Body of pancreas (tissue), 4 donors: ENCODE measurements around the gene PXDN. TPM values are rescaled to one million over a fixed set of nuclear protein-coding genes. Genes with fewer than 3 reads are reported as not detected.

ENCODE experiments used
- ATAC-seq: fragments of 150-250 bp; one replicate; pipeline ENCODE4 v1.9.1; 2016
- DNase-seq, 4 donors: peaks; one replicate each; pipeline ENCODE4 v3.0.0-alpha.2; 2019
- H3K27ac ChIP-seq, 4 donors: fragments of 200-600 bp; sonication (generic); 1 replicate in 3 of 4; 2 replicates in 1 of 4; pipeline versions ENCODE4 v1.5.1 to v1.6.1; 2016 to 2019; ENCODE audit warnings: mild to moderate bottlenecking in 1 of 4, mixed read lengths in 1 of 4, moderate library complexity in 1 of 4
- H3K27me3 ChIP-seq, 2 donors: fragments of 200-600 bp; sonication (generic); one replicate each; pipeline ENCODE4 v1.6.0; 2016; ENCODE audit warnings: mild to moderate bottlenecking in 1 of 2
- H3K36me3 ChIP-seq, 2 donors: fragments of 200-600 bp; sonication (generic); replicated peaks in 1 of 2; 2 replicates each; pipeline ENCODE4 v1.5.1; 2016; ENCODE audit warnings: low read depth in 2 of 2; ENCODE audit not compliant: insufficient read depth in 1 of 2
- H3K4me1 ChIP-seq: fragments of 200-600 bp; sonication (generic); one replicate; pipeline ENCODE4 v1.6.0; 2016
- H3K4me3 ChIP-seq, 2 donors: fragments of 200-600 bp; sonication (generic); 1 replicate in 1 of 2; 2 replicates in 1 of 2; pipeline ENCODE4 v1.5.1; 2016 to 2019
- H3K9me3 ChIP-seq, 3 donors: fragments of 200-600 bp; sonication (generic); 1 replicate in 2 of 3; 2 replicates in 1 of 3; pipeline ENCODE4 v1.5.1; 2016
- CTCF ChIP-seq, 7 experiments: fragments of 450-650 bp in 4 of 7; fragments of 200-600 bp in 3 of 7; sonication (generic) in 3 of 7; IDR thresholded peaks; one replicate each; pipeline ENCODE4 v1.5.1; 2016 to 2019; ENCODE audit warnings: antibody characterized with exemption in 7 of 7
- POLR2A ChIP-seq, 3 donors: fragments of 450-650 bp; IDR thresholded peaks; one replicate each; pipeline ENCODE4 v1.6.1; 2016; ENCODE audit warnings: antibody characterized with exemption in 3 of 3, mild to moderate bottlenecking in 2 of 3
- WGBS, 2 donors: methylation state at CpG; one replicate each; pipeline ENCODE4 v1.1.5; 2017; 5-methylcytosine and 5-hydroxymethylcytosine counted together
- intact Hi-C: fragments of 100-400 bp; cut with DNase I; formaldehyde crosslinking; loops from one replicate; pipeline ENCODE4 v1.15.1; 2023
- total RNA-seq, 2 donors: library from RNA; depleted of rRNA; stranded (reverse); fragments of >200 nt; gene quantifications; one replicate each; pipeline ENCODE4 v1.1.0, GENCODE V29; 2016

PXDN gene
- total RNA-seq, 2 donors from 2014 or later: 7.0 to 41.9 TPM

- Histone ChIP-seq H3K4me3 (no peak overlapping the region), H3K36me3 (no peaks in the 10 kb centered on the region), H3K27ac (no peak overlapping the region), H3K4me1 (no peaks in the 10 kb centered on the region), H3K9me3 (no peaks in the 10 kb centered on the region), H3K27me3 (no peaks in the 10 kb centered on the region)
- ATAC-seq (no peak), DNase-seq (no peak)
- WGBS, 2 donors: 78 to 79% methylated on average over 19 of the region's 19 CpGs
- intact Hi-C loops: no loop called here
- no peak for TF ChIP-seq POLR2A (IDR thresholded peaks at IDR 0.05)
- no peak for TF ChIP-seq CTCF (IDR thresholded peaks at IDR 0.05)
These were observed 98.4 kb downstream of the PXDN start for GRCh38 chr2:1645761-1646476.

GRCh38 chr2:1644427-1644826, 99.9 kb downstream of the PXDN start:
- Histone ChIP-seq H3K27me3 (no peaks in the 10 kb centered on the region), H3K27ac (no peak overlapping the region), H3K4me3 (no peak overlapping the region), H3K4me1 (no peaks in the 10 kb centered on the region), H3K36me3 (no peaks in the 10 kb centered on the region), H3K9me3 (no peaks in the 10 kb centered on the region)
- intact Hi-C loops: no loop called here
- DNase-seq: no peak
- 74 to 79% methylated on average over 14 of the region's 14 CpGs for WGBS, 2 donors
- no peak for TF ChIP-seq POLR2A (IDR thresholded peaks at IDR 0.05)
- TF ChIP-seq CTCF (IDR thresholded peaks at IDR 0.05): no peak
- no peak for ATAC-seq

GRCh38 chr2:1642993-1643619, 101.2 kb downstream of the PXDN start:
- no peak overlapping the region for H3K4me3 ChIP-seq
- 73 to 87% methylated on average over 12 to 18 of the region's 19 CpGs for WGBS, 2 donors
- H3K9me3 ChIP-seq: no peaks in the 10 kb centered on the region
- no peaks in the 10 kb centered on the region for H3K27me3 ChIP-seq
- no peaks in the 10 kb centered on the region for H3K4me1 ChIP-seq
- ATAC-seq: no peak
- H3K27ac ChIP-seq: no peak overlapping the region
- H3K36me3 ChIP-seq: no peaks in the 10 kb centered on the region
- intact Hi-C loops: no loop called here
- TF ChIP-seq CTCF (IDR thresholded peaks at IDR 0.05) (no peak), POLR2A (IDR thresholded peaks at IDR 0.05) (no peak)
- DNase-seq: no peak

GRCh38 chr2:1642066-1642861, 102.1 kb downstream of the PXDN start:
- intact Hi-C loops: no loop called here
- Histone ChIP-seq H3K9me3 (no peaks in the 10 kb centered on the region), H3K36me3 (no peaks in the 10 kb centered on the region), H3K4me1 (no peaks in the 10 kb centered on the region), H3K27ac (no peak overlapping the region), H3K27me3 (no peaks in the 10 kb centered on the region), H3K4me3 (no peak overlapping the region)
- 79 to 84% methylated on average over 15 of the region's 15 CpGs for WGBS, 2 donors
- DNase-seq (no peak), ATAC-seq (no peak)
- TF ChIP-seq CTCF (IDR thresholded peaks at IDR 0.05) (no peak), POLR2A (IDR thresholded peaks at IDR 0.05) (no peak)
